Tibial nerve (tissue), 4 donors: ENCODE results near the gene PUSL1. TPM values are rescaled to one million over a fixed set of nuclear protein-coding genes. Genes with fewer than 3 reads are reported as not detected.

Experiments
- DNase-seq, 2 donors: peaks; one replicate each; pipeline ENCODE4 v3.0.0-alpha.2; 2019; ENCODE audit warnings: low spot score in 2 of 2
- H3K27ac ChIP-seq, 4 donors: fragments of 200-600 bp; sonication (generic) in 3 of 4; one replicate each; pipeline ENCODE4 v1.5.1; 2017 to 2019; ENCODE audit warnings: mild to moderate bottlenecking in 1 of 4
- H3K27me3 ChIP-seq, 2 donors: fragments of 200-600 bp; sonication (generic) in 1 of 2; one replicate each; pipeline versions ENCODE4 v1.5.1 to v1.6.0; 2017 to 2019
- H3K36me3 ChIP-seq, 3 donors: fragments of 200-600 bp; sonication (generic); one replicate each; pipeline ENCODE4 v1.5.1; 2018 to 2019
- H3K4me1 ChIP-seq, 4 donors: fragments of 200-600 bp; sonication (generic) in 3 of 4; one replicate each; pipeline ENCODE4 v1.5.1; 2017 to 2019
- H3K4me3 ChIP-seq, 4 donors: fragments of 200-600 bp; sonication (generic) in 3 of 4; one replicate each; pipeline ENCODE4 v1.5.1; 2017 to 2019; ENCODE audit warnings: mild to moderate bottlenecking in 1 of 4, moderate library complexity in 1 of 4
- H3K9me3 ChIP-seq, 4 donors: fragments of 200-600 bp; sonication (generic) in 3 of 4; one replicate each; pipeline ENCODE4 v1.5.1; 2017 to 2019
- CTCF ChIP-seq, 5 experiments: fragments of 200-600 bp in 3 of 5; fragments of 450-650 bp in 2 of 5; sonication (generic) in 3 of 5; IDR thresholded peaks; one replicate each; pipeline ENCODE4 v1.5.1; 2016 to 2019; ENCODE audit warnings: antibody characterized with exemption in 5 of 5, mild to moderate bottlenecking in 3 of 5, moderate library complexity in 2 of 5
- EP300 ChIP-seq, 2 donors: sonication (generic); formaldehyde crosslinking; IDR thresholded peaks; one replicate each; pipeline ENCODE4 v1.6.1; 2017; ENCODE audit warnings: antibody characterized with exemption in 2 of 2, mild to moderate bottlenecking in 1 of 2
- POLR2A ChIP-seq, 2 donors: fragments of 450-650 bp; IDR thresholded peaks; one replicate each; pipeline ENCODE4 v1.6.1; 2017; ENCODE audit warnings: antibody characterized with exemption in 2 of 2, mild to moderate bottlenecking in 2 of 2, moderate library complexity in 2 of 2
- WGBS, 2 donors: methylation state at CpG; one replicate each; pipeline ENCODE4 v1.1.5; 2018; 5-methylcytosine and 5-hydroxymethylcytosine counted together
- total RNA-seq, 4 donors: library from RNA; depleted of rRNA; stranded (reverse); fragments of >200 nt; gene quantifications; one replicate each; pipeline ENCODE4 v1.1.0, GENCODE V29; 2016

PUSL1 gene
- total RNA-seq, 4 donors from 2014 or later = 17.5 to 22.2 (median 19.7) TPM

GRCh38 chr1:1326075-1326605, 17.7 kb downstream of the PUSL1 start:
- Histone ChIP-seq H3K27me3 (no peaks in the 10 kb centered on the region), H3K27ac (peak overlapping the region in 2 of 4 donors; percentile 87 to 92), H3K4me1 (peaks cover 0 to 66% (median 41%) of the 10 kb centered on the region in 4 donors), H3K9me3 (no peaks in the 10 kb centered on the region), H3K4me3 (peak overlapping the region in 1 of 4 donors; percentile 97), H3K36me3 (peaks cover 0 to 33% (median 7%) of the 10 kb centered on the region in 3 donors)
- WGBS, 2 donors = 57 to 76% methylated on average over 5 to 8 of the region's 8 CpGs
- DNase-seq = no peak
- TF ChIP-seq EP300 (IDR thresholded peaks at IDR 0.05) (no peak), CTCF (IDR thresholded peaks at IDR 0.05) (no peak), POLR2A (IDR thresholded peaks at IDR 0.05) (no peak)

- no peaks in the 10 kb centered on the region for H3K27me3 ChIP-seq
- 90 to 93% methylated on average over 39 to 40 of the region's 40 CpGs for WGBS, 2 donors
- H3K27ac ChIP-seq = no peak overlapping the region
- peaks cover 0 to 33% (median 7%) of the 10 kb centered on the region in 3 donors for H3K36me3 ChIP-seq
- H3K4me3 ChIP-seq = no peak overlapping the region
- DNase-seq = no peak
- TF ChIP-seq POLR2A (IDR thresholded peaks at IDR 0.05) (no peak), EP300 (IDR thresholded peaks at IDR 0.05) (no peak), CTCF (IDR thresholded peaks at IDR 0.05) (no peak)
- H3K4me1 ChIP-seq = peaks cover 0 to 66% (median 39%) of the 10 kb centered on the region in 4 donors
- no peaks in the 10 kb centered on the region for H3K9me3 ChIP-seq
These were observed 18.9 kb downstream of the PUSL1 start for GRCh38 chr1:1327291-1327690.

- TF ChIP-seq EP300 (IDR thresholded peaks at IDR 0.05) (no peak), CTCF (IDR thresholded peaks at IDR 0.05) (no peak)
- peaks cover 0 to 35% (median 7%) of the 10 kb centered on the region in 3 donors for H3K36me3 ChIP-seq
- WGBS, 2 donors = 73 to 75% methylated on average over 10 to 12 of the region's 15 CpGs
- no peak overlapping the region for H3K27ac ChIP-seq
- no peaks in the 10 kb centered on the region for H3K9me3 ChIP-seq
- peaks cover 0 to 66% (median 35%) of the 10 kb centered on the region in 4 donors for H3K4me1 ChIP-seq
- no peak overlapping the region for H3K4me3 ChIP-seq
- no peak for DNase-seq
- H3K27me3 ChIP-seq = no peaks in the 10 kb centered on the region
These were observed 19.9 kb downstream of the PUSL1 start for GRCh38 chr1:1328254-1328653.

DNA sequence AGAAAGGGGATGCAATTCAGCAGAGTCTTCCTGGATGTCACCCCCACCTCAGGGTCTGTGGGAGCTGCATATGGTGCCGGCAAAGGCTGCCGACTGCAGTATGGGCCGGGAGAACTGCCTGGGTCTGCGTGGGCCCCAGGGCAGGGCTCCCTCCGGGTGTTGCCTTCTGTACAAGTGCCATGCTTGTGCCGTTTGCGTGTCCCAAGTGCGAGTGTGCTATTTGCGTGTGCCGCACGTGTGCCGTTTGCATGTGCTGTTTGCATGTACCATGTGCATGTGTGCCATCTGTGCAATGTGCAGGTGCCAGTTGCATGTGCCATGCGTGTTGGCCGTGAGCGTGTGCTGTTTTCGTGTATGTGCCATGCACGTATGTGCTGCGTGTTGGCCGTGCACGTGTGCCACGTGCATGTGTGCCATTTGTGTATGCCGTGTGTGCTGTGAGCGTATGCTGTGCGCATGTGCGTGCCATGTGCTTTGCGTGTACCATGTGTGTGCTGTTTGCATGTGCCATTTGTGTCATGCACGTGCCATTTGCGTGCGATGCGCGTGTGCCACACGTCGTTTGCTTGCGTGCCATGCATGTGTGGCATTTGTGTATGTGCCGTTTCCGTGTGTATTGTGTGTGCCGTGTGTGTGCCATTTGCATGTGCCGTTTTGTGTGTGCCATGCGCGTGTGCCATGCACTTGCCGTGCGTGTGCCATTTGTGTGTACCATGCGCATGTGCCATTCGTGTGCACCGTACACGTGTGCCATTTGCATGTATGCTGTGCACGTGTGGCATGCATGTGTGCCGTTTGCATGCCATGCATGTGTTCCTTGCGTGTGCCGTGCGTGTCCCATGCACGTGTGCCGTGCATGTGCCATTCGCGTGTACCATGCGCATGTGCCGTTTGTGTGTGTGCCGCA, 21.2 kb downstream of the PUSL1 start:
- 91 to 92% methylated on average over 52 to 58 of the region's 58 CpGs for WGBS, 2 donors
- peaks cover 0 to 44% (median 7%) of the 10 kb centered on the region in 3 donors for H3K36me3 ChIP-seq
- H3K9me3 ChIP-seq = no peaks in the 10 kb centered on the region
- H3K27me3 ChIP-seq = no peaks in the 10 kb centered on the region
- DNase-seq = no peak
- no peak overlapping the region for H3K27ac ChIP-seq
- no peak overlapping the region for H3K4me3 ChIP-seq
- peaks cover 0 to 68% (median 33%) of the 10 kb centered on the region in 4 donors for H3K4me1 ChIP-seq
- TF ChIP-seq EP300 (IDR thresholded peaks at IDR 0.05) (no peak), CTCF (IDR thresholded peaks at IDR 0.05) (no peak), POLR2A (IDR thresholded peaks at IDR 0.05) (no peak)
